D721Med (cell line): ENCODE results near the gene SLC6A20.

Experiments used
- DNase-seq: peaks from one replicate; pipeline ENCODE4 v3.0.0; 2011; ENCODE audit warnings: low spot score; ENCODE audit not compliant: insufficient read length
- FAIRE-seq: peaks from 2 replicates; lab custom pipeline; 2011; peaks lifted over from hg19 to GRCh38; lab: Jason Lieb, UNC
- TF ChIP-seq, protein P1 (sequence below): IDR thresholded peaks from 2 replicates; pipeline ENCODE4 v1.5.1; 2012; ENCODE audit warnings: mild to moderate bottlenecking, control low read depth; ENCODE audit not compliant: insufficient read depth; ENCODE audit errors: missing control alignments

Gene SLC6A20

DNA sequence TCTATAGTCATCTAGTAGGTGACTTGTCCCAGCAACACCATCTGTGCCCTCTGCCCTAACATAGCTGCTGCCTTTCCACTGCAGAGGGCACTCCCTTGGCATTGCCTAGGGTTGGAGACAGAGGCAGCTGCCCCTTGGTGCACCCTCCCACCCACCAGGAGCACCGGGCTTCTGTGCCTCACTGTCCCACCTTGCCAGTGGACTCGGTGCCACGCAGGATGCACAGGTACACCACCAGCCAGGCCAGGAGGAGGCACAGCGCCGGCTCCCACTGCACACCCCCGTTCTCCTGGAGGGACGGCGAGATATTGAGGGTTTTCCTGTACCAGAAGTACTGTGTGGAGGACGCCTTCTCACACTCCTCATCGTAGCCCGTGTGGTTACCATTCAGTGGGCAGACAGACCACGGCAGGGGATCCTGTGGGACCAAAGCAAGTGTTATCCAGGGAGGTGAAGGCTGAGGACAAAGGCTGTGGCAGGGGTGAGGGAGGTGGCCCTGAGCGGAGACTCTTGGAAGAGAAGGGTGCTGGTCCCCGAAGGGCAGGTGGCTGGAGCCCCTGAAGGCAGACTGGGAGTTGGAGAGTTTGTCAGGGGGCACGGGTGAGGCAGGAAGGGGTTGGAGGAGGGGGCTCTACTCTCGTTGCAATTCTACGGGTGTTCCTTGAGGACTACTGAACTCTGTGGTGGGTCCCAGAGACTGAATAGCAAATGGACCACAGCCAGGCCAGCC is 20.6 kb downstream of the SLC6A20 start:
- TF ChIP-seq, protein P1, sequence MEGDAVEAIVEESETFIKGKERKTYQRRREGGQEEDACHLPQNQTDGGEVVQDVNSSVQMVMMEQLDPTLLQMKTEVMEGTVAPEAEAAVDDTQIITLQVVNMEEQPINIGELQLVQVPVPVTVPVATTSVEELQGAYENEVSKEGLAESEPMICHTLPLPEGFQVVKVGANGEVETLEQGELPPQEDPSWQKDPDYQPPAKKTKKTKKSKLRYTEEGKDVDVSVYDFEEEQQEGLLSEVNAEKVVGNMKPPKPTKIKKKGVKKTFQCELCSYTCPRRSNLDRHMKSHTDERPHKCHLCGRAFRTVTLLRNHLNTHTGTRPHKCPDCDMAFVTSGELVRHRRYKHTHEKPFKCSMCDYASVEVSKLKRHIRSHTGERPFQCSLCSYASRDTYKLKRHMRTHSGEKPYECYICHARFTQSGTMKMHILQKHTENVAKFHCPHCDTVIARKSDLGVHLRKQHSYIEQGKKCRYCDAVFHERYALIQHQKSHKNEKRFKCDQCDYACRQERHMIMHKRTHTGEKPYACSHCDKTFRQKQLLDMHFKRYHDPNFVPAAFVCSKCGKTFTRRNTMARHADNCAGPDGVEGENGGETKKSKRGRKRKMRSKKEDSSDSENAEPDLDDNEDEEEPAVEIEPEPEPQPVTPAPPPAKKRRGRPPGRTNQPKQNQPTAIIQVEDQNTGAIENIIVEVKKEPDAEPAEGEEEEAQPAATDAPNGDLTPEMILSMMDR: no peak
- DNase-seq (no peak), FAIRE-seq (no peak)

GRCh38 chr3:45774581-45775521 is 21.5 kb downstream of the SLC6A20 start:
- DNase-seq (no peak), FAIRE-seq (no peak)
- TF ChIP-seq, protein P1: no peak

DNA sequence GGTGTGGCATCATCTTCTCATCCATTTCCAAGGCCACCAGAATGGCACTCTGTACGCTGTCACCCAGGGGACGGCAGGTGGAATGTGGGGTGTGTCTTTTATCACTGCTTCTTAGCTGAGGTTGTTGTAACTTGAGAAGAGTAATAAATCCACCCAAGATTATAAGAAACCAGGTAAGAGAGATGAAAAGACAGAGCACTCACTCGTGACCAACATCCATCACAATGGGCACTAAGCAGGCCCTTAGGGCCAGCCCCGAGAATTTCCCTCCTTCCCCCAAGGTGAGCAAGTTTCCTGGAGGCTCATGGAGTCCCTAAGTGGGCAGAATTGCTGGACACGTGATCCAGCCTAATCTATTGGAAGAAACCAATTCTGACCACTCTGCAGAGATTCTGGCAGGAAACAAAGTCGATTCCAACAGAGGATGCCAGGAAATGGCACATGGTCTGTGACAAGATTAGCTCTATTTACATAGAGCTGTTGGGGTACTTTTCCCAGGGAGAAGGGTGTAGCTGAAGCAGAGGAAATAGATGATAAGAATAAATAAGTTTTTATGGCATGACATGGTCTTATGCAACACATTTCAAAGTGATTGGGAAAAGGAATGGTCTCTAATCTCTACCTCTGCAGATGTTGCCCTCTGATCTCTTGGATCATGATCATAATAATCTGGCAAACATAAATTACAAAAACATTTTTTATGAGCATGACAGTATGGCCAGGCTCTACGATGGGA is 22.5 kb downstream of the SLC6A20 start:
- DNase-seq: no peak
- TF ChIP-seq, protein P1: no peak
- FAIRE-seq: no peak

DNA sequence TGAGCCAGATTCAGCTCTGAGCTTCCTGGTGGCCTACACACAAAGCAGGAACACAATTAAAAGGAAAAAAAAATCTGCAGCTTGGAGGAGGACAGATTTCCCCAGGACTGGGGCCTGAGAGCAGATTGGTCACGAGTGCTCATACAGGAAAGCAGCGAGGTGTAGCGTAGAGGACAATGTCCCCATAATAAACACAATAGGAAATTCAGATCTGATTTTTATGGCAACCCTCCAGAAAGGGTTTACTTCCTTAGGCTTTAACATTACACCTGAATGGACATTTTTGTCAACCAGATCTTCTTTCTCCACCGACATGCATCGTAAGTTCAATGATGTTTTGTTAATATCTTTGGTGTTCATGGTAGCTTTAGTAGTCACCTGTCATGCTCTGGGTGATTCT is 23.3 kb downstream of the SLC6A20 start:
- TF ChIP-seq, protein P1: no peak
- FAIRE-seq (no peak), DNase-seq (no peak)

DNA sequence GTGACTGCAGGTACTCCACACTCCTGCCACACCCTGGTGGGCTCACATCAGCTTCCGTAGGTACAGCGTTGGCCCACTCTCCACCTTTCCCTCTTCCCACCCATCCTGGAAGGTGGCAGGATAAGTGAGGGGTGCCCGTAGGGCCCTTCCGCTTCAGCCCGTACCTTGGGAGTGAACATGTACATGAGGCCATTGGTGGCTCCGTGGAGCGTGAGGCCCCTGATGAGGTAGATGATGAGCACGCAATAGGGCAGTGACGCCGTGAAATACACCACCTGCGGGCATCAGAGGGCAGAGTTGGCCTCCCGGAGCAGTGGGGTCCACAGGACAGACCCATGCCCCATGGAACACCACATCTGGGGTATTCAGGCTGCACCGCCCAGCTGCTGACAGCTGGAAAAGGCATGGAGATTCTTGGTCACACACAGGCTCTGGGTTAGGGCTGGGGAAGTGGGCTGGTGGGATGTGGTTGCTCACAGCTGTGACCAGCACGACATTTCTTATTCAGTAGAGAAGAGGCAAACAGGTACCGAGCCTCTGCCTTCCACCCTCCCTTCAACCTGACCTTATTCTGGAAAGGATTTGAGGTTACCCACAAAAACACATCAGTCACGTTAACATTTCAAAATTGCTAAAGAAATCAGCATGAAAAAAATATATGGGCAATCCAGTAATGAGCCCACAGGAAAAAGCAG is 23.8 kb downstream of the SLC6A20 start:
- FAIRE-seq (no peak), DNase-seq (no peak)
- TF ChIP-seq, protein P1: no peak

DNA sequence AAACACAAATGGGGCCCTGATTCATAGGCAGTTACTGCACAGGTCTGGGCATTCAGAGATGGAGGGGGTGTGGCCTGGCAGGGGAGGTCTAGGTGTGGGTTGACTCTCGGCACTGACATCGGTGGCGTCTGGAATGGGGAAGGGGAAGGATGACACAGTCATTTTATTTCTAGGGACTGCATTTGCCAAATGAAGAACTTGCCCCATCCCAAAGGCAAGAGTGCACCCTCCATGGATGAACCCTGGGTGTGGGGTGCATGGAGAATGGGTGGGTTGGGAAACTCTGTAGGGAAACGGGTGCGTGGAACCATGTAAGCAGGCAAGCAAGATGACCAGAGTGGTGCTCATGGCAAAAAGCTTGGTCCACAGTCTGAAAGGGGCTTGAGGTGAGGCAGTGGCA is 24.5 kb downstream of the SLC6A20 start:
- FAIRE-seq (no peak), DNase-seq (no peak)
- TF ChIP-seq, protein P1: no peak
